Measurements from ENCODE around the gene OR6N1.

The OR6N1 gene

DNA sequence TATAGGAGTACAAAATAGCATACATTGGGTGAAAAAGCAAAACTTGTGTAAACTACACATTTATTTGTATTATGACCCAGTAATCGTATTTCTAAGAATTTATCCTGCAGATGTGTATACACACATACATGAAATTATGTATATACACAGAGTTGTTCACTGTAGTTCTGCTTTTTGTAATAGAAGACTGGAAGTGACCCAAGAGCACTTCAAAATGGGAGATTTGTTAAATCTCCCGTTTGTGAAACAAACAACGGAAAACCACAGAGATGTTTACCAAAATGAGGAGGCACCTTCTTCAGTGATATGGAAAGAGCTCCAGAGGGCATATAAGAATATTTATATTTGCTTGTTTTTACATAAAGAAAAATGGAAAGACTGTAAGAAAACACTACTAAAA, 41.2 kb upstream of the OR6N1 start:
- TF ChIP-seq, protein P1, sequence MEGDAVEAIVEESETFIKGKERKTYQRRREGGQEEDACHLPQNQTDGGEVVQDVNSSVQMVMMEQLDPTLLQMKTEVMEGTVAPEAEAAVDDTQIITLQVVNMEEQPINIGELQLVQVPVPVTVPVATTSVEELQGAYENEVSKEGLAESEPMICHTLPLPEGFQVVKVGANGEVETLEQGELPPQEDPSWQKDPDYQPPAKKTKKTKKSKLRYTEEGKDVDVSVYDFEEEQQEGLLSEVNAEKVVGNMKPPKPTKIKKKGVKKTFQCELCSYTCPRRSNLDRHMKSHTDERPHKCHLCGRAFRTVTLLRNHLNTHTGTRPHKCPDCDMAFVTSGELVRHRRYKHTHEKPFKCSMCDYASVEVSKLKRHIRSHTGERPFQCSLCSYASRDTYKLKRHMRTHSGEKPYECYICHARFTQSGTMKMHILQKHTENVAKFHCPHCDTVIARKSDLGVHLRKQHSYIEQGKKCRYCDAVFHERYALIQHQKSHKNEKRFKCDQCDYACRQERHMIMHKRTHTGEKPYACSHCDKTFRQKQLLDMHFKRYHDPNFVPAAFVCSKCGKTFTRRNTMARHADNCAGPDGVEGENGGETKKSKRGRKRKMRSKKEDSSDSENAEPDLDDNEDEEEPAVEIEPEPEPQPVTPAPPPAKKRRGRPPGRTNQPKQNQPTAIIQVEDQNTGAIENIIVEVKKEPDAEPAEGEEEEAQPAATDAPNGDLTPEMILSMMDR (IDR thresholded peaks at IDR 0.05; ENCODE audit: insufficient read depth, low read depth, low read length, missing control alignments) = no peak

DNA sequence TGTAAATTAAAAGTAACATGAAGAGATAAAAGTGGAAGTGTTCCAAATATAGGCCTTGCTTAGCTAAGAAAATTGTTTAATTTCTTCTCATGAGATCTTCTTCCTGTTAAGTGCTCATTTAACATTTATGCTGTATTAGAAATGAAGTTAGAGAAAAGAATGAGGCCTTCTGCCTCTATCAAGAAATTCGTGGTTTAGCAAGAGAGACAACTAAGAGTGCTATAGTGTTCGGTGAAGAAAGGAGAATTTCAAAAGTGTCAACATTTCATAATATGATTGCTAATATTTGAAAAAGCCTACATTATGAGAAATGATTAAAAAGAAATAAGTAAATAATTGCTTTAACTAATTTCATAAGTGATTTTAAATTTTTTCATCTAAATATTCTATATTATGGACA, 40.3 kb upstream of the OR6N1 start:
- TF ChIP-seq, protein P1 (IDR thresholded peaks at IDR 0.05; ENCODE audit: insufficient read depth, low read depth, low read length, missing control alignments) = no peak
- H3K4me3 ChIP-seq (ENCODE audit: low read depth, low read length) = no peak overlapping the region
- DNase-seq (ENCODE audit: low read depth) = no peak

More for the DNA sequence above, 41.2 kb upstream of the OR6N1 start:
- DNase-seq (ENCODE audit: low read depth) = no peak
- H3K4me3 ChIP-seq (ENCODE audit: low read depth, low read length) = no peak overlapping the region

DNA sequence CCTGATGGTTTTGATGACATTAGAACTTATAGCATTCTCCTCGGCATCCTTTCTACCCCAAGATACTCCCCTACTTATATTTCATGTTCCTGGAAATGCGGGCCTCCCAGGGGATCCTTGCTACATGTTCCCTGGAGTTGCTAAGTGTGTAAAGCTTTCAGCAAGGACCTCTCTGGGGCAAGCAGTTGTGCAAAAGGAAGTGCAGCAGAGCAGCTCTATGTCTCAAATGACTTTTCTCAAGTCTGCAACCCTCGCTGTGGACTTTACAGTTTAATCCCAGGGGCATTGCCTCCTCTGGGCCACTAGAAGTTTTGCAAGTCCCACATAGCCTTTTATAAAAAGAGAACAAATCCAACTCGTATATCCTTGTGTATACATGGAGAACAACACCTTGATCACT, 38.3 kb upstream of the OR6N1 start:
- TF ChIP-seq, protein P1 (IDR thresholded peaks at IDR 0.05; ENCODE audit: insufficient read depth, low read depth, low read length, missing control alignments) = no peak
- DNase-seq (ENCODE audit: low read depth) = no peak
- H3K4me3 ChIP-seq (ENCODE audit: low read depth, low read length) = no peak overlapping the region

DNA sequence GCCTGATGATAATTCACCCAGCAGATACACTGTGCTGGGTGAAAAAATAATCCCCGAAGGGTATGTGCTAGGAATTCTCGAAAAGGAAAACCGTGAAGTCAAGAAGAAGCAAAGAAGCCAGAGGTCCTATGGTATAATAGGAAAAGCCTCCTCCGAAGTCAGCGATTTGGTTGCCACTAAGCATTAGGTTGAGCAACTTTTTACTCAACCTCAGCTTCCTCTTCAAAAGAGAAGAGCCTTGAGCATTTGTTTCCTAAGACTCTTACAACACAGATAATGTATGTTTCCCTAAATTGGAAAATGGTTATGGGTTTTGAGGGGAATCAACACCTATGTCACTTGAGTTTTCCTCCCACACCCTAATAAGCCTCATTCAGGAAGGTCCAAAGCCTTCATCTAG, 37.9 kb upstream of the OR6N1 start:
- no peak overlapping the region for H3K4me3 ChIP-seq (ENCODE audit: low read depth, low read length)
- TF ChIP-seq, protein P1 (IDR thresholded peaks at IDR 0.05; ENCODE audit: insufficient read depth, low read depth, low read length, missing control alignments) = no peak
- DNase-seq (ENCODE audit: low read depth) = no peak

DNA sequence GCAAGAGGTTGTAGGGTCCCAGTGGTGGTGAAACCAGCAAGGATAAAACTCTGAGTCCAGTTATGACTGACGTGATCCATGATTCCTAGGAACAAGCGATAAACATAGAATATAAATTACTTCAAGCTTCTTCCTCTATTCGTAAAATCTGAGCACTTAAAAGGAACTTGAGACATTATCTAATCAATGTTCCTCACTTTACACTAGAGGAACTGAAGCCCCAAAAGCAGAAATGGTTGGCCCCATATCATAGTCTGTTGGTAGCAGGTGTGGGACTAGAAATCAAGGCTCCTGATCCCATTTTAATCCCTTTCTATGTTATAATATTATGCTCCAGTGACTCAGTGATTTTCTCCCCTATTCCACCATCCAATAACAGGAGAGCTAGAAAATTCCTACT, 37.3 kb upstream of the OR6N1 start:
- H3K4me3 ChIP-seq (ENCODE audit: low read depth, low read length) = no peak overlapping the region
- TF ChIP-seq, protein P1 (IDR thresholded peaks at IDR 0.05; ENCODE audit: insufficient read depth, low read depth, low read length, missing control alignments) = no peak
- no peak for DNase-seq (ENCODE audit: low read depth)

DNA sequence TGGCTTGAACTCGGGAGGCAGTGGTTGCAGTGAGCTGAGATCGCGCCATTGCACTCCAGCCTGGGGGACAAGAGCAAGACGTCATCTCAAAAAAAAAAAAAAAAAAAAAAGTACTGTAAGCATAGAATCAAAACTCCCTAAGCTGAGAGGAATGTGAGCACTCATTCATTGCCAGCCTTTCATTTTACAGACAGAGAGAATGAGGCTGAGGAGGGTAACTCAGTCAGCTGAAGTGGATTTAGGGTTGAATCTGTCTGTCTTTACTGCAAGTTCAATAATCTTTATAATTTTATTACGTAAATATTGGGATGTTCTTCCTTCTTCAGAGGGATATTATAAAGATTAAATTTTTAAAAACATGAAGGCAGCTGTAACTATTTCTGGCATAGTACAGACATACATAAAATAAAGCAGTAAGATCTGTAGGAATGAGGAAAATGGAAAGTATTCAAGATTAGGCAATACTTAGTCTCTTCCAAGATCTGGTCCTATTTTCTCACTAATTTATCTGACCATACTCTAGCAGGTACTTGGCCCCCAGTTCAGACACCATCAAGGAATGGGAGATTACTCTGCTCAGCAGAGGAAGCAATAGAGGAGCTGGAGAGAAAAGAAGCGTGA, 35.0 kb upstream of the OR6N1 start:
- TF ChIP-seq, protein P1 (IDR thresholded peaks at IDR 0.05; ENCODE audit: insufficient read depth, low read depth, low read length, missing control alignments) = no peak
- no peak for DNase-seq (ENCODE audit: low read depth)
- no peak overlapping the region for H3K4me3 ChIP-seq (ENCODE audit: low read depth, low read length)

DNA sequence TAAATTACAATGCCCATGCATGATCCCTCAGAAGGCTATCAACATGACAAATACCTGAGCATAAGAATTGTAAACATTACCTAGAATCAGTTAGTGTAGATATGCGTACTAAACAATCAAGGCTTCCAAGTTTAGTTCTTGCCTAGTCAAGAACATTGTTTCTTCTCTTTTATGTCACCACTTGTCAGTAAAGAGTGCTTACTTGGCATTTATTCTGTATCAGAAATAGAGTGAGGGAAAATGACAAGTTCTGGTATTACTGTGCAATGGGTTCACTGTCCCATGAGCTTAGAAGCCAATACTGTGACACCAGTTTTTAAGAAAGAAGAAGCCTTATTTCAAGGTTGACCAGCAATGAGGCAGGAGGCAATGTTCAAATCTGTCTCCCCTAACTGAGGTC, 31.7 kb upstream of the OR6N1 start:
- TF ChIP-seq, protein P1 (IDR thresholded peaks at IDR 0.05; ENCODE audit: insufficient read depth, low read depth, low read length, missing control alignments) = no peak
- H3K4me3 ChIP-seq (ENCODE audit: low read depth, low read length) = no peak overlapping the region
- no peak for DNase-seq (ENCODE audit: low read depth)
